Measurements from ENCODE around the gene HMX3.

HMX3 gene

GRCh38 chr10:123134915-123135414, 805 bp upstream of the HMX3 start:
- no peak for DNase-seq

- no peak for DNase-seq
Observed at GRCh38 chr10:123136221-123136805, 543 bp downstream of the HMX3 start.

- no peak for DNase-seq
Observed at GRCh38 chr10:123136806-123137642, 1.3 kb downstream of the HMX3 start.

GRCh38 chr10:123139165-123139520, 3.4 kb downstream of the HMX3 start:
- no peak for DNase-seq

- DNase-seq: no peak
Observed at GRCh38 chr10:123139521-123140163, 3.9 kb downstream of the HMX3 start.

GRCh38 chr10:123140164-123140982, 4.6 kb downstream of the HMX3 start:
- no peak for DNase-seq

- no peak for DNase-seq
Observed at GRCh38 chr10:123140983-123141390, 5.2 kb downstream of the HMX3 start.

- DNase-seq: no peak
Observed at GRCh38 chr10:123141791-123142700, 6.3 kb downstream of the HMX3 start.

GRCh38 chr10:123142701-123143161, 7.0 kb downstream of the HMX3 start:
- no peak for DNase-seq

- DNase-seq: no peak
Observed at GRCh38 chr10:123143162-123143824, 7.5 kb downstream of the HMX3 start.

- DNase-seq: no peak
Observed at GRCh38 chr10:123143825-123144168, 8.0 kb downstream of the HMX3 start.

- DNase-seq: no peak
Observed at GRCh38 chr10:123144697-123145541, 9.1 kb downstream of the HMX3 start.

- DNase-seq: no peak
Observed at GRCh38 chr10:123145542-123146012, 9.8 kb downstream of the HMX3 start.

GRCh38 chr10:123146013-123146893, 10.5 kb downstream of the HMX3 start:
- no peak for DNase-seq

- no peak for DNase-seq
Observed at GRCh38 chr10:123146894-123147634, 11.3 kb downstream of the HMX3 start.

GRCh38 chr10:123147635-123148413, 12.1 kb downstream of the HMX3 start, which contains the start of gene HMX2:
TSS of gene HMX2 (plus strand) at chr10:123148136. CDS start at chr10:123148379, 243 bp downstream.
- DNase-seq: no peak

- no peak for DNase-seq
Observed at GRCh38 chr10:123148414-123149161, 12.8 kb downstream of the HMX3 start.
